Measurements from ENCODE around the gene LEO1.

LEO1 gene

DNA sequence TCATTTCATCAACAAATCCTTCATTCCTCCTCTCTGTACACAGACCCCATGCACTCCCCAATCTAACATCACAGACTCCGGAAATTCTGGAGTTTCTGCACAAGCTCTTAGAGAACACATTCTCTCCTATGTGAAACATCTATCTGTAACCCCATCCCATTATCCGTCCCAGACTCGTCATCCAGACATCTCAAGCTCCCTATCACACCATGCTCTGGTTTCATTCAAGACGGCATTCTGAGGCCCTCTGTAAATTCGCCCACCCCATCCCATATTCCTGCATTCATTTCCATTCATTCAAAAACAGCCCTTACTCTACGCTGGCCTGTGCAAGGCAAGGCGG is 575 bp downstream of the LEO1 start:
- no peaks in the 10 kb centered on the region for H3K27me3 ChIP-seq (ENCODE audit: low read length)
- H4K20me1 ChIP-seq (ENCODE audit: low read depth, low read length), result no peaks in the 10 kb centered on the region
- H3K36me3 ChIP-seq (ENCODE audit: low read length), result no peaks in the 10 kb centered on the region
- no peak for TF ChIP-seq EZH2phosphoT487 (conservative IDR thresholded peaks at IDR 0.05; ENCODE audit: low read length)
- TF ChIP-seq, protein P1, sequence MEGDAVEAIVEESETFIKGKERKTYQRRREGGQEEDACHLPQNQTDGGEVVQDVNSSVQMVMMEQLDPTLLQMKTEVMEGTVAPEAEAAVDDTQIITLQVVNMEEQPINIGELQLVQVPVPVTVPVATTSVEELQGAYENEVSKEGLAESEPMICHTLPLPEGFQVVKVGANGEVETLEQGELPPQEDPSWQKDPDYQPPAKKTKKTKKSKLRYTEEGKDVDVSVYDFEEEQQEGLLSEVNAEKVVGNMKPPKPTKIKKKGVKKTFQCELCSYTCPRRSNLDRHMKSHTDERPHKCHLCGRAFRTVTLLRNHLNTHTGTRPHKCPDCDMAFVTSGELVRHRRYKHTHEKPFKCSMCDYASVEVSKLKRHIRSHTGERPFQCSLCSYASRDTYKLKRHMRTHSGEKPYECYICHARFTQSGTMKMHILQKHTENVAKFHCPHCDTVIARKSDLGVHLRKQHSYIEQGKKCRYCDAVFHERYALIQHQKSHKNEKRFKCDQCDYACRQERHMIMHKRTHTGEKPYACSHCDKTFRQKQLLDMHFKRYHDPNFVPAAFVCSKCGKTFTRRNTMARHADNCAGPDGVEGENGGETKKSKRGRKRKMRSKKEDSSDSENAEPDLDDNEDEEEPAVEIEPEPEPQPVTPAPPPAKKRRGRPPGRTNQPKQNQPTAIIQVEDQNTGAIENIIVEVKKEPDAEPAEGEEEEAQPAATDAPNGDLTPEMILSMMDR (IDR thresholded peaks at IDR 0.05; ENCODE audit: insufficient read depth, low read length, poor library complexity, severe bottlenecking), result no peak
- H3K4me3 ChIP-seq (ENCODE audit: insufficient read depth, low read length, poor library complexity, severe bottlenecking), result peak overlapping the region; percentile 88
- H3K4me2 ChIP-seq (ENCODE audit: low read depth, low read length, poor library complexity, severe bottlenecking), result peak overlapping the region; percentile 71
- no peaks in the 10 kb centered on the region for H3F3A ChIP-seq (ENCODE audit: insufficient read depth)
- peak overlapping the region; percentile 39; the same call in 1 of the 2 replicates for H3K27ac ChIP-seq (ENCODE audit: low read depth, low read length)
- peak overlapping the region; percentile 94 for H3K9ac ChIP-seq (ENCODE audit: low read length)
- H3K9me2 ChIP-seq (replicated peaks; ENCODE audit: insufficient read depth, low read length), result no peaks in the 10 kb centered on the region
- no peaks in the 10 kb centered on the region for H3K9me3 ChIP-seq (ENCODE audit: insufficient read depth, low read length)
- peaks cover 55% of the 10 kb centered on the region for H3K79me2 ChIP-seq (ENCODE audit: insufficient read depth, low read length)
- H2AFZ ChIP-seq (ENCODE audit: low read depth, low read length, severe bottlenecking), result peak overlapping the region; percentile 94

DNA sequence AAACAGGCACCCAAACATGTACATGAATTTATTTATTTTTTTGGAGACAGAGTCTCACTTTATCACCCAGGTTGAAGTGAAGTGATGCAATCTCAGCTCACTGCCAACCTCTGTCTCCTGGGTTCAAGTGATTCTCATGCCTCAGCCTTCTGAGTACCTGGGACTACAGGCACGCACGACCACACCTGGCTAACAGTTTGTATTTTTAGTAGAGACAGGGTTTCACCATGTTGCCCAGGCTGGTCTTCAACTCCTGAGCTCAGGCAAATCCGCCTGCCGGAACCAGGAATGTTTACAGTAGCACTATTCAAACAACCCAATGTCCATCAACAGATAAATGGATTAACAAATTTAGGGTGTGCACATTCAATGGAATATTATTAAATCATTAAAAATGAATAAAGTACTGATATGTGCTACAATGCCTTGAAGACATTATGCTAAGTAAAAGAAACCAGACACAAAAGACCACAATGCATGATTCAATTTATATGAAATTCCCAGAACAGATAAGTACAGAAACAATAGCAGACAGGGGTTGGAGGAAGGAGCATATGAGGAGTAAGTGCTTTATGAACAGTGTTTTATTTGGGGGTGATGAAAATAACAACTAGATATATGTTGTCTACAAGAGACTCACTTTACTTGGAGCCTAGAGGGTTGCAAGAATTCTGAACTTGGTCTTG is 1.3 kb downstream of the LEO1 start:
- no peak overlapping the region for H3K27ac ChIP-seq (ENCODE audit: low read depth, low read length)
- TF ChIP-seq, protein P1 (IDR thresholded peaks at IDR 0.05; ENCODE audit: insufficient read depth, low read length, poor library complexity, severe bottlenecking), result no peak
- no peak for TF ChIP-seq EZH2phosphoT487 (conservative IDR thresholded peaks at IDR 0.05; ENCODE audit: low read length)
- H3K4me3 ChIP-seq (ENCODE audit: insufficient read depth, low read length, poor library complexity, severe bottlenecking), result peak overlapping the region; percentile 88

DNA sequence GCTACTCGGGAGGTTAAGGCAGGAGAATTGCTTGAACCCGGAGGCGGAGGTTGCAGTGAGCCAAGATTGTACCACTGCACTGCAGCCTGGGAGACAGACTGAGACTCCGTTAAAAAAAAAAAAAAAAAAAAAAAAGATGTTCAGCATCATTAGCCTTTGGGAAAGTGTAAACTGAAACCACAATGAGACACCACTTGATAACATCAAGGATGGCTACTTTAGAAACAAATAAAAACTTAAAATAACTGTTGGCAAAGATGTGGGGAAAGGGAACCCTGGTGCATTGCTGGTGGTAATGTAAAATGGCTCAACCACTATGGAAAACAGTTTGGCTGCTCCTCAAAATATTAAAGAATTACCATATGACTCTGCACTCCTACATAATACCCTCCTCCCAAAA is 1.9 kb downstream of the LEO1 start:
- no peak overlapping the region for H2AFZ ChIP-seq (ENCODE audit: low read depth, low read length, severe bottlenecking)
- H3K9ac ChIP-seq (ENCODE audit: low read length), result peak overlapping the region; percentile 94; the same call in 1 of the 2 replicates
- H3K27ac ChIP-seq (ENCODE audit: low read depth, low read length), result no peak overlapping the region
- H3K4me3 ChIP-seq (ENCODE audit: insufficient read depth, low read length, poor library complexity, severe bottlenecking), result no peak overlapping the region
- H3K36me3 ChIP-seq (ENCODE audit: low read length), result peaks cover under 1% of the 10 kb centered on the region; the same call in 1 of the 2 replicates
- no peaks in the 10 kb centered on the region for H3K9me3 ChIP-seq (ENCODE audit: insufficient read depth, low read length)
- H3K4me2 ChIP-seq (ENCODE audit: low read depth, low read length, poor library complexity, severe bottlenecking), result peak overlapping the region; percentile 71
- no peaks in the 10 kb centered on the region for H3F3A ChIP-seq (ENCODE audit: insufficient read depth)
- H4K20me1 ChIP-seq (ENCODE audit: low read depth, low read length), result no peaks in the 10 kb centered on the region
- no peaks in the 10 kb centered on the region for H3K27me3 ChIP-seq (ENCODE audit: low read length)
- TF ChIP-seq EZH2phosphoT487 (conservative IDR thresholded peaks at IDR 0.05; ENCODE audit: low read length), result no peak
- TF ChIP-seq, protein P1 (IDR thresholded peaks at IDR 0.05; ENCODE audit: insufficient read depth, low read length, poor library complexity, severe bottlenecking), result no peak
- peaks cover 68% of the 10 kb centered on the region for H3K79me2 ChIP-seq (ENCODE audit: insufficient read depth, low read length)
- no peaks in the 10 kb centered on the region for H3K9me2 ChIP-seq (replicated peaks; ENCODE audit: insufficient read depth, low read length)

More for the DNA sequence above, 1.3 kb downstream of the LEO1 start:
- Histone ChIP-seq H3K9me3 (ENCODE audit: insufficient read depth, low read length) (no peaks in the 10 kb centered on the region), H3K9me2 (replicated peaks; ENCODE audit: insufficient read depth, low read length) (no peaks in the 10 kb centered on the region), H3K9ac (ENCODE audit: low read length) (peak overlapping the region; percentile 94), H3K79me2 (ENCODE audit: insufficient read depth, low read length) (peaks cover 62% of the 10 kb centered on the region), H3F3A (ENCODE audit: insufficient read depth) (no peaks in the 10 kb centered on the region), H3K36me3 (ENCODE audit: low read length) (no peaks in the 10 kb centered on the region), H2AFZ (ENCODE audit: low read depth, low read length, severe bottlenecking) (no peak overlapping the region), H3K27me3 (ENCODE audit: low read length) (no peaks in the 10 kb centered on the region), H3K4me2 (ENCODE audit: low read depth, low read length, poor library complexity, severe bottlenecking) (peak overlapping the region; percentile 71), H4K20me1 (ENCODE audit: low read depth, low read length) (no peaks in the 10 kb centered on the region)

All from SU-DHL-6 (cell line).